ENCODE measurements around the gene SLC16A5.
"Not testable (repeated sequence)": the region's sequence is repeated elsewhere in the genome, so short reads cannot be mapped to it uniquely, and the experiment has no call there.

The SLC16A5 gene

GRCh38 chr17:75135946-75136345 lies 48.2 kb downstream of the SLC16A5 start:
- DNase-seq: no peak

DNA sequence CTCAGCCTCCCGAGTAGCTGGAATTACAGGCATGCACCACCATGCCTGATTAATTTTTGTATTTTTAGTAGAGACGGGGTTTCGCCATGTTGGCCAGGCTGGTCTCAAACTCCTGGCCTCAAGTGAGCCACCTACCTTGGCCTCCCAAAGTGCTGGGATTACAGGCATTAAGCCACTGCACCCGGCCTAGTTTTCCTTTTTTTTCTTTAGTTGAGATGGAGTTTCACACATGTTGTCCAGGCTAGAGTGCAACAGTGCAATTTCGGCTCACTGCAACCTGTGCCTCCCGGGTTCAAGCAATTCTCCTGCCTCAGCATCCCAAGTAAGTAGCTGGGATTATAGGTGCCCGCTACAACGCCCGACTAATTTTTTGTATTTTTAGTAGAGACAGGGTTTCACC lies 50.0 kb downstream of the SLC16A5 start:
- not testable (repeated sequence) for DNase-seq

DNA sequence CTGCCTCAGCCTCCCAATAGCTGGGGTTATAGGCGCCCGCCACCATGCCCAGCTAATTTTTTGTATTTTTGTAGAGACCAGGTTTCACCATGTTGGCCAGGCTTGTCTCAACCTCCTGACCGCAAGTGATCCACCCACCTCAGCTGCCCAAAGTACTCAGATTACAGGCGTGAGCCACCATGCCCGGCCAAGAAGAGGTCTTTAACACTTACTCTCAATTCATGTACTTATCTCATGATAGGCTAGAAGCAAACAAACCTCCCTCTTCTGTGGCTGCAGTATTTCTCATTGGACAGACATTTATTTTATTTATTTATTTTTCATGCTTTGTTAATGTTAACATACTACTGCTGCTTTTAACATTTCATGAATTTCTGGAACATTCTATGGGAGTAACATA lies 50.8 kb downstream of the SLC16A5 start:
- DNase-seq: no peak

GRCh38 chr17:75142236-75142971 lies 54.6 kb downstream of the SLC16A5 start:
- DNase-seq: no peak

DNA sequence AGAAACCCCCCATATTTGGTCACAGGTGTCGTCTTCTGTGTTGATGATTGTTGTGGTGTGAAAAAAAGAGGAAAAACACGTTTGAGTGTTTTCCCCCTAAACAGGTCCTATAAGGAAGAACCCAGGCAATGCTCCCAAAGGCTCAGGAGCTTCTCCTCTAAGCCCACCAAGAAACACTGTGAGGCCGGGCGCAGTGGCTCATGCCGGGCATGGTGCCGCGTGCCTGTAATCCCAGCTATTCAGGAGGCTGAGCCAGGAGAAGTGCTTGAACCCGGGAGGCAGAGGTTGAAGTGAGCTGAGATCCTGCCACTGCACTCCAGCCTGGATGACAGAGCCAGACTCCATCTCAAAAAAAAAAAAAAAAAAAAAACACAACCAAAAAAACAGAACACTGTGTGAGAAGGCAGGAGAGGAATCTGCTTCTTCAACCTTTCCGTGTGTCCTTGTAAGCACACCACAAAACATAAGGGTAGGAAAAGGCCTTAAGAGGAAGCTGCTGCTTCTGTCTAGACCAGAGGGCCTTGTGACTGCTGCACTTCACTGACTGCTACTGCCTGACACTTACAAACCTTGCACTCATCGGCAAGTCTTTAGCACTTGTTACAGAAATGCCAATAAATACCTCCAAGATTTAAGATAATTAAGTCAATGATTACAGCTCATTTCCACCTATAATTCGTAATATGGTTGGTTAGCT lies 57.2 kb downstream of the SLC16A5 start:
- DNase-seq: no peak

DNA sequence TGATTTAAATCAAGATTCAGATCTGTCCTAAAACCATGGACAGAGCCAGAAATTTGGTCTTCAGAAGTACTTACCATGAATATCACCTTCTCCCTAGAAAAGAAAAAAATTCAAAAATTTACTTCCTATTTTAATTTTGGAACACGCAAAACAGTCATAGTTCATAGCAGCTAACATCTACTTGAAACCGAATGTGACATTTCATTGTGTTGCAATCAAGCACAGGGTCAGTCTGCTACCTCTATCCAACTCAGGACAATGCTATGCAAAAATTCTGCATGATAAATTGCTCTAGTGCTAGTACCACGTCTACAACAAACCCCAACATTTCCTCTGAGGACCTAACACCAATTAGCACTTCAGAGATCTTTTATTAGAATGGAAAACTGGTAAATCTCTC lies 58.8 kb downstream of the SLC16A5 start:
- no peak for DNase-seq

DNA sequence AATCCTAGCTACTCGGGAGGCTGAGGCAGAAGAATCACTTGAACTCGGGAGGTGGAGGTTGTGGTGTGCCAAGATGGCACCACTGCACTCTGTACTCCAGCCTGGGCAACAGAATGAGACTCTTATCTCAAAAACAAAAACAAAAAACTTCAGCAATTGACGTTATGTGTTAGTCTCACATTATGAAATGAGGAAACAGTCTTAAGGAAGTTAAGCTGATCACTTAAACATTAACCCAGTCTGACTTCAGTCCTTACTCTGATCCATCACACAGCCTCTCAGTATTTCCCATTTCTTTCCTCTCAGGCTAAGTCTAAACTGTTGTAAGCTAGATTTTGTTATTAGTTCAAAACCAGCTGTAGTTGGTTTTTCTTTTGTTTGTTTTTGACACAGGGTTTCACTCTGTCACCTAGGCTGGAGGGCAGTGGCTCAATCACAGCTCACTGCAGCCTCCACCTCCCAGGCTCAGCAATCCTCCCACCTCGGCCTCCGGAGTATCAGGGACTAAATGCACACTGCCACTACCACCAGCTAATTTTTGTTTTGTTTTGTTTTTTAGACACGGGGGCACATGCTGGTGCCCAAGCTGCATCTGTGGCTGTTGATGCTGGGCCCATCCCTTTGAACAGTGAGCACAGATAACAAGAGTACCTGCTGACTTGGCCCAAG lies 60.3 kb downstream of the SLC16A5 start:
- no peak for DNase-seq

DNA sequence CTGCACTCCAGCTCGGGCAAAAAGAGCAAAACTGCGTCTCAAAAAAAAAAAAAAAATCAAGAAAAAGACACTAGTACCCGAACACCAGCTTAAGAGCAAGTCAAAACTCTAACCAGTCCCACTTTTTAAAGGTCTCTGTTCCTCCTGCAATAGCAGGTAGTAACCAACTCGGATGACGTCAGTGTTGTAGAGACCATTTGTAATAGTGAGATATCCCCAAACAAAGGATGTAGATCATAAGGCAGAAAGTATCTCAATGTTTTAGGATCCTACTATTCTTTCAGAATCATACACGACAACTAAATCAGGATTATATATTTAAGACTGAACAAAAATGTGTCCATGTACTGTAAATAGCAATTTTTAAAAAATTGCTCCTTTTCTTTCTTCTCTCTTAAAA lies 64.2 kb downstream of the SLC16A5 start:
- peak; percentile 19 for DNase-seq

DNA sequence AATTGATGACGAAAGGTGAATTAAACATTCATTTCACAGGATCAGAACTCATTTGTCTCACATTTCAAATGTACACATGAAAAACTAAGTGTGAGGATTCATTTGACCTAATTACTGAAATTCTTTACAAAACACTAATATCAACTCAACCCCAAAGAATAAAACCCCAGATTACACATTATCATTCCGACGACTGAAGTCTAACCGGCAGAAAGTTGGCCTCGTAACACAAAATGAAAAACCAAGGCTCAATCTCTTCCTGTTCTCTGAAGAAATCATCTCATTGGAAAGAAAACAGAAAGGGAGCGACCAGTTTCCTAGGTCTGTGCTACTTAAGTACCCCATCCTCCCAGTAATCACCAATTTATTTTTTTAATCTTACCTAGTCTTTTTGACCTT lies 64.8 kb downstream of the SLC16A5 start:
- DNase-seq: no peak

DNA sequence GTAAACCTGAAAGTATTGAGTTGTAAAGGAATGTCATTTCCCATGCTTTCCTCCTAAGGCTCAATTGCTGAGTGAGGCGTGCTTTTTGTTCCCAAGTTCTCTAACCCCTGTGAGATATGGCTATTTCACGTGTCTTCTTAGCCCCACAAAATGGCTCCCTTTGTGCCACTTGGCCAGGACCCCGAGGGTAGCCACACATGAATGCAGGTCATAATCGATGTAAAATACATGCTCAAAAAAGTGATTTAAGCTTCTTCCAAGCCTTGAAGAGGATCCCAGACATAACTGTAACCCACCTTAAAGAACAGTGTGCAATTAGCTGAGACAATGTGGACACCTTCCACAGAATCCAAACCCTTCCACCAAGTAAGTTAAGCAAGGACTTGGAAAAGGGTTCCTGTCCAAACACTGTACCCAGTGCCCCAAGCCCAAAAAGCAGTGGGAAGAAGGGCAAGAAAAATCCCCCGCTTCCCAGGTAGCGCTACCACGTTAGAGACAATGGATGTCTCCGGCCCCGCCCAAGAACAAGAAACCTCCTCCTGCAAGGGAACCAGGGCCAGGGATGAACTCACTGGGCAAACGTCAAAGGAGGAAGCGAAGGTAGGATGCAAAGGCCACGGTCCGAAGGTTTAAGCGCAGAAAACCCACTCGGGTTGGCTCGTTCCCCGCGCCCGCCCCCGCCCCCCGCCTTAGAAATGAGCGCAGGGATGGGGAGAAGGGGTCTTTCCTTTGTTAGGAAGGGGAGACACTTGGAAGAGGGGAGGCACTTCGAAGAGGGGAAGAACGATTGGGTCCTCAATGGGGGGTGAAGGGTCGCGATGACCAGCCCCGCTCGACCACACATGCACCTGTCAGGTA lies 65.4 kb downstream of the SLC16A5 start:
- peak; percentile 31 for DNase-seq

- DNase-seq: no peak
Observed at GRCh38 chr17:75153780-75154194, 66.0 kb downstream of the SLC16A5 start.

- DNase-seq: peak; percentile 97
Observed at GRCh38 chr17:75154195-75155106, 66.7 kb downstream of the SLC16A5 start, which contains the start of gene JPT1. Gene JPT1 (minus strand): TSS chr17:75154512. CDS start chr17:75154397, 115 bp downstream.

DNA sequence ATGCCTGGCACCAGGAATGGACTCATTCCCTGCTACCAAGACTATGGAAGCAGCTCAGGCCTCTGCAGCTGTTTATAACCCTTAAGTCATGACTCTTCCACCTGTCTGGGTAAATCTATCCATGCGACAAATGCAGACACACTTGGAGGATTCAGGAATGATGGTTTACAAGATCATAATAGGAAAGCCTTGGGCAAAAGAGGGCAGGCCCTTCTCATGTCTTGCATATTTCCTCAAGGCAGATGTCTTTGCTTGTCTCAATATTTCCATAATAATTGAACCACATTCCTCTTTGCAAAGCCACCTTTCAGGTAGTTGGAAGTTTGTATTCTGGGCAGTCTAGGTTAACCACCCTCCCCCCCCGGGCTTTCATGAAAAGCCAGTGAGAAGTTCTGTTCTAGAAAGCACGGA lies 67.4 kb downstream of the SLC16A5 start:
- DNase-seq: no peak
